GM12874 (cell line): ENCODE results near the gene GEMIN5.
A peak's percentile ranks its signal among the peaks of the same experiment; 100 is the strongest.

ENCODE experiments used
- CTCF ChIP-seq: IDR thresholded peaks from 2 replicates; pipeline ENCODE4 v1.5.1; 2011; ENCODE audit warnings: low read depth, mild to moderate bottlenecking, control low read depth, low read length, moderate library complexity; ENCODE audit not compliant: insufficient read depth

The GEMIN5 gene, protein sequence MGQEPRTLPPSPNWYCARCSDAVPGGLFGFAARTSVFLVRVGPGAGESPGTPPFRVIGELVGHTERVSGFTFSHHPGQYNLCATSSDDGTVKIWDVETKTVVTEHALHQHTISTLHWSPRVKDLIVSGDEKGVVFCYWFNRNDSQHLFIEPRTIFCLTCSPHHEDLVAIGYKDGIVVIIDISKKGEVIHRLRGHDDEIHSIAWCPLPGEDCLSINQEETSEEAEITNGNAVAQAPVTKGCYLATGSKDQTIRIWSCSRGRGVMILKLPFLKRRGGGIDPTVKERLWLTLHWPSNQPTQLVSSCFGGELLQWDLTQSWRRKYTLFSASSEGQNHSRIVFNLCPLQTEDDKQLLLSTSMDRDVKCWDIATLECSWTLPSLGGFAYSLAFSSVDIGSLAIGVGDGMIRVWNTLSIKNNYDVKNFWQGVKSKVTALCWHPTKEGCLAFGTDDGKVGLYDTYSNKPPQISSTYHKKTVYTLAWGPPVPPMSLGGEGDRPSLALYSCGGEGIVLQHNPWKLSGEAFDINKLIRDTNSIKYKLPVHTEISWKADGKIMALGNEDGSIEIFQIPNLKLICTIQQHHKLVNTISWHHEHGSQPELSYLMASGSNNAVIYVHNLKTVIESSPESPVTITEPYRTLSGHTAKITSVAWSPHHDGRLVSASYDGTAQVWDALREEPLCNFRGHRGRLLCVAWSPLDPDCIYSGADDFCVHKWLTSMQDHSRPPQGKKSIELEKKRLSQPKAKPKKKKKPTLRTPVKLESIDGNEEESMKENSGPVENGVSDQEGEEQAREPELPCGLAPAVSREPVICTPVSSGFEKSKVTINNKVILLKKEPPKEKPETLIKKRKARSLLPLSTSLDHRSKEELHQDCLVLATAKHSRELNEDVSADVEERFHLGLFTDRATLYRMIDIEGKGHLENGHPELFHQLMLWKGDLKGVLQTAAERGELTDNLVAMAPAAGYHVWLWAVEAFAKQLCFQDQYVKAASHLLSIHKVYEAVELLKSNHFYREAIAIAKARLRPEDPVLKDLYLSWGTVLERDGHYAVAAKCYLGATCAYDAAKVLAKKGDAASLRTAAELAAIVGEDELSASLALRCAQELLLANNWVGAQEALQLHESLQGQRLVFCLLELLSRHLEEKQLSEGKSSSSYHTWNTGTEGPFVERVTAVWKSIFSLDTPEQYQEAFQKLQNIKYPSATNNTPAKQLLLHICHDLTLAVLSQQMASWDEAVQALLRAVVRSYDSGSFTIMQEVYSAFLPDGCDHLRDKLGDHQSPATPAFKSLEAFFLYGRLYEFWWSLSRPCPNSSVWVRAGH (N-terminal part only)

DNA sequence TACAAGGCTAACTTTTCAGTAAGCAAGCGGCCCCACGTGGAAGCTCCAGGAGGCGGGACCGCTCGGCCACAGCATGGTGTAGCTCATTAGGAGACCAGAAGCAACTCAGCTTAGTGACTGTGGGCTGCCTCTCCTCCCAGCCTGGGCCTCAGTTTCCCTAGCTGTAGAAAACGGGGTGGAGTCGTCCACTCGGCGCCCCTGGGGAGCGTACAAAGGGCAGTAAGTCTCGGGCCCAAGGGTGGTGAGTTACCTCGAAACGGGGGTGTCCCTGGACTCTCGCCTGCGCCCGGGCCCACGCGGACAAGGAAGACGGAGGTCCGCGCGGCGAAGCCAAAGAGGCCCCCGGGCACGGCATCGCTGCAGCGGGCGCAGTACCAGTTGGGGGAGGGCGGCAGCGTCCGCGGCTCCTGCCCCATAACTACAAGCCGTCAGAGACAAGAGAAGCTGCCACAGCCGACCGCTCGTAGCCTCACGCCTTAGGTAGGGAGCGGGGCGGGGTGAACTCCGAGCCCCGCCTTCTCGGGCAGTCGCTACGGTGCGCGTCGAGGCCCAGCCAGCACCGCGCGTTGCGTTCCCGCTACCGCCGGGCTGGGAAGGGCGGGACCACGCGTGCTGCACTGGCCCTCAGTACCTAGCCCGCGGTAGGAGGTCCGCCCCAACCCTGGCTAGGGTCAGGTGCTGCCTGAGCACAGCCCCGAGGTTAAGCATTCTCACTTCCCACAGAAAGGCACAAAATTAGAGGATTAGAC lies at the start of gene GEMIN5:
Gene GEMIN5 (minus strand): TSS at position 494 of the 749 bp plus-strand sequence. CDS start 78 bp downstream, at position 416.
- TF ChIP-seq CTCF, result no peak

DNA sequence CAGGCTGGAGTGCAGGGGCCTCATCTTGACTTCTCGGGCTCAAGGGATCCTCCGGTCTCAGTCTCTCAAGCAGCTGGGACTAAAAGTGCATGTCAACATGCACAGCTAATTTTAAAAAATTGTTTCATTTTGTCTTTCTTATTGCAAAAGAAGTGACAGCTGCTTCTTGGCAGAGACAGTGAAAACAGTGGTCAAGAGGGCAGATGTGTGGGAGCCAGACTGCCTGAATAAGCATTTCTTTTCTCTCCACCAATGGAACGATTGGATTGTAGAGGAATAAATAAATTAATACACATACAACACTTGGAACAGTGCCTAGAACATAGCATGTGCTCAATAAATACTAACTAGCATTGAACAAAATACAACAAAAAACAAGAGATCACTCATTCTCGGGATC lies 48.1 kb upstream of the GEMIN5 start:
- TF ChIP-seq CTCF, result no peak

DNA sequence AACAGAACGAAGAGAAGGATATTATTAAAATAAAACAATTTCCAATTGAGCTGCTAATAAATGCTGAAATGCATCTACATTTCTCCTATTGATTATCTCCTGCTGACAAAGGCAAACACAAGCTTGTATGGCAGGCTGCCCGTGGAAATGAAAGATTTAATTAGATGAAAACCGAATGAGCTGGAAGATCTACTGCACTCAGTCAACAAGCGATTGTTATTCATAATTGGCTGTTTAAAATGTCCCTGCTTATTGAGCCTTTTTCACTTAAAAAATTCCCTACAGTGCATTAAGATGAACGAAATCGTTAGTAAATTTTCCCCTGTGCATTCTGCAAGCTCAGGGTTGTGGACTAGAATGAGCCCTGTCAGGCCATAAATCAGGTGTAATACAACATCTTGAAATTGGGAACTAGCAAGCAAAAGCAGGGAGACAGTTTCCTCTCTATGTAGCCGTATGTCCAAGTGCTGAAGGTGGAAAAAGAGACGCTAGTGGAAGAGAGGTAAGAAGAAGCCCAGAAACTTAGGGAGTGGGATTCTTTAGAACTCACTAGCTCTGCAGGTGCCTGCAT lies 47.0 kb upstream of the GEMIN5 start:
- TF ChIP-seq CTCF, result no peak

GRCh38 chr5:154977409-154977808 lies 39.4 kb upstream of the GEMIN5 start:
- no peak for TF ChIP-seq CTCF

- peak; percentile 45 for TF ChIP-seq CTCF
Measured at GRCh38 chr5:154972476-154973080, 34.6 kb upstream of the GEMIN5 start.

DNA sequence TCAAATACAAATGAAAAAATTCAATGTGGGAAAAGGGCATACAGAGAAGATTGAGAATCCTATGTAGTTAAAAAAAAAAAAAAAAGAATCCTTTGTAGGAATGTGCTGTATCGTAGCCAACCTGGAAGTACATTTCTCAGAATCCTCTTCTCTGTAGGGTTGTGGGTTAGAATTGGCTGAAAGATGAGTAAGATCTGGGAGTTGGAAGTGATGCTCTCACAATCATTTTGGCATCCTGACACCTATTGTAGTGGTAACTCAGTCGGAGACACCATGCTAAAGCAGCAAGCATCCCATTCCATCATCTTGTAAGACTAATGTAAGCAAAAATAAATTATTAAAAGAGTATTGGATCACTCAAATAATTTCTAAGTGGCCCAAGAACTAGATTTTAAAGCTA lies 33.5 kb upstream of the GEMIN5 start:
- no peak for TF ChIP-seq CTCF
